Measurements from ENCODE around the gene ETF1.

ETF1 gene

GRCh38 chr5:138463419-138464007 is 79.5 kb downstream of the ETF1 start:
- peaks cover 4% of the 10 kb centered on the region for H4K20me1 ChIP-seq (ENCODE audit: insufficient read depth, low read length, poor library complexity, severe bottlenecking)
- H3K4me1 ChIP-seq (ENCODE audit: insufficient read depth, low read length, poor library complexity, severe bottlenecking), result peaks cover 28% of the 10 kb centered on the region
- no peaks in the 10 kb centered on the region for H3F3A ChIP-seq (ENCODE audit: low read depth)
- peak overlapping the region; percentile 82 for H3K9ac ChIP-seq (ENCODE audit: low read depth, low read length, poor library complexity, severe bottlenecking)
- H3K36me3 ChIP-seq (ENCODE audit: insufficient read depth, low read length), result no peaks in the 10 kb centered on the region
- peaks cover 29% of the 10 kb centered on the region for H3K27me3 ChIP-seq (ENCODE audit: insufficient read depth, low read length, poor library complexity, severe bottlenecking)
- peak overlapping the region; percentile 94 for H2AFZ ChIP-seq (ENCODE audit: low read length)
- peak overlapping the region; percentile 95 for H3K4me2 ChIP-seq (ENCODE audit: low read depth, low read length, poor library complexity, severe bottlenecking)
- no peaks in the 10 kb centered on the region for H3K9me3 ChIP-seq (ENCODE audit: insufficient read depth, low read depth, low read length)
- no peaks in the 10 kb centered on the region for H3K79me2 ChIP-seq (ENCODE audit: insufficient read depth, low read length)
- H3K4me3 ChIP-seq (ENCODE audit: low read length, poor library complexity, severe bottlenecking), result peak overlapping the region; percentile 82
- no peaks in the 10 kb centered on the region for H3K9me2 ChIP-seq (replicated peaks; ENCODE audit: low read depth, low read length)
- no peak for TF ChIP-seq EZH2phosphoT487 (IDR thresholded peaks at IDR 0.05; ENCODE audit: borderline replicate concordance)

GRCh38 chr5:138461343-138462125 is 81.5 kb downstream of the ETF1 start:
- H3K4me2 ChIP-seq (ENCODE audit: low read depth, low read length, poor library complexity, severe bottlenecking), result no peak overlapping the region
- no peaks in the 10 kb centered on the region for H3K9me2 ChIP-seq (replicated peaks; ENCODE audit: low read depth, low read length)
- H4K20me1 ChIP-seq (ENCODE audit: insufficient read depth, low read length, poor library complexity, severe bottlenecking), result peaks cover 4% of the 10 kb centered on the region
- H3K36me3 ChIP-seq (ENCODE audit: insufficient read depth, low read length), result no peaks in the 10 kb centered on the region
- no peaks in the 10 kb centered on the region for H3K9me3 ChIP-seq (ENCODE audit: insufficient read depth, low read depth, low read length)
- no peak for TF ChIP-seq EZH2phosphoT487 (IDR thresholded peaks at IDR 0.05; ENCODE audit: borderline replicate concordance)
- TF ChIP-seq, protein P1, sequence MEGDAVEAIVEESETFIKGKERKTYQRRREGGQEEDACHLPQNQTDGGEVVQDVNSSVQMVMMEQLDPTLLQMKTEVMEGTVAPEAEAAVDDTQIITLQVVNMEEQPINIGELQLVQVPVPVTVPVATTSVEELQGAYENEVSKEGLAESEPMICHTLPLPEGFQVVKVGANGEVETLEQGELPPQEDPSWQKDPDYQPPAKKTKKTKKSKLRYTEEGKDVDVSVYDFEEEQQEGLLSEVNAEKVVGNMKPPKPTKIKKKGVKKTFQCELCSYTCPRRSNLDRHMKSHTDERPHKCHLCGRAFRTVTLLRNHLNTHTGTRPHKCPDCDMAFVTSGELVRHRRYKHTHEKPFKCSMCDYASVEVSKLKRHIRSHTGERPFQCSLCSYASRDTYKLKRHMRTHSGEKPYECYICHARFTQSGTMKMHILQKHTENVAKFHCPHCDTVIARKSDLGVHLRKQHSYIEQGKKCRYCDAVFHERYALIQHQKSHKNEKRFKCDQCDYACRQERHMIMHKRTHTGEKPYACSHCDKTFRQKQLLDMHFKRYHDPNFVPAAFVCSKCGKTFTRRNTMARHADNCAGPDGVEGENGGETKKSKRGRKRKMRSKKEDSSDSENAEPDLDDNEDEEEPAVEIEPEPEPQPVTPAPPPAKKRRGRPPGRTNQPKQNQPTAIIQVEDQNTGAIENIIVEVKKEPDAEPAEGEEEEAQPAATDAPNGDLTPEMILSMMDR (conservative IDR thresholded peaks at IDR 0.05; ENCODE audit: low read length), result no peak
- H3K27me3 ChIP-seq (ENCODE audit: insufficient read depth, low read length, poor library complexity, severe bottlenecking), result peaks cover 11% of the 10 kb centered on the region
- no peak overlapping the region for H3K9ac ChIP-seq (ENCODE audit: low read depth, low read length, poor library complexity, severe bottlenecking)
- peaks cover 37% of the 10 kb centered on the region for H3K4me1 ChIP-seq (ENCODE audit: insufficient read depth, low read length, poor library complexity, severe bottlenecking)
- H3K4me3 ChIP-seq (ENCODE audit: low read length, poor library complexity, severe bottlenecking), result no peak overlapping the region
- H3F3A ChIP-seq (ENCODE audit: low read depth), result no peaks in the 10 kb centered on the region
- no peaks in the 10 kb centered on the region for H3K79me2 ChIP-seq (ENCODE audit: insufficient read depth, low read length)
- no peak overlapping the region for H2AFZ ChIP-seq (ENCODE audit: low read length)

GRCh38 chr5:138460032-138460693 is 82.9 kb downstream of the ETF1 start:
- H4K20me1 ChIP-seq (ENCODE audit: insufficient read depth, low read length, poor library complexity, severe bottlenecking), result no peaks in the 10 kb centered on the region
- H3K9ac ChIP-seq (ENCODE audit: low read depth, low read length, poor library complexity, severe bottlenecking), result peak overlapping the region; percentile 50
- no peak overlapping the region for H3K4me3 ChIP-seq (ENCODE audit: low read length, poor library complexity, severe bottlenecking)
- no peaks in the 10 kb centered on the region for H3K36me3 ChIP-seq (ENCODE audit: insufficient read depth, low read length)
- peak overlapping the region; percentile 26 for H3K4me2 ChIP-seq (ENCODE audit: low read depth, low read length, poor library complexity, severe bottlenecking)
- H3K79me2 ChIP-seq (ENCODE audit: insufficient read depth, low read length), result no peaks in the 10 kb centered on the region
- TF ChIP-seq, protein P1 (conservative IDR thresholded peaks at IDR 0.05; ENCODE audit: low read length), result no peak
- no peaks in the 10 kb centered on the region for H3F3A ChIP-seq (ENCODE audit: low read depth)
- H3K9me3 ChIP-seq (ENCODE audit: insufficient read depth, low read depth, low read length), result no peaks in the 10 kb centered on the region
- H3K9me2 ChIP-seq (replicated peaks; ENCODE audit: low read depth, low read length), result no peaks in the 10 kb centered on the region
- H3K4me1 ChIP-seq (ENCODE audit: insufficient read depth, low read length, poor library complexity, severe bottlenecking), result peaks cover 37% of the 10 kb centered on the region
- H3K27me3 ChIP-seq (ENCODE audit: insufficient read depth, low read length, poor library complexity, severe bottlenecking), result no peaks in the 10 kb centered on the region
- H2AFZ ChIP-seq (ENCODE audit: low read length), result no peak overlapping the region
